ENCODE measurements around the gene RNF144A.

DNA sequence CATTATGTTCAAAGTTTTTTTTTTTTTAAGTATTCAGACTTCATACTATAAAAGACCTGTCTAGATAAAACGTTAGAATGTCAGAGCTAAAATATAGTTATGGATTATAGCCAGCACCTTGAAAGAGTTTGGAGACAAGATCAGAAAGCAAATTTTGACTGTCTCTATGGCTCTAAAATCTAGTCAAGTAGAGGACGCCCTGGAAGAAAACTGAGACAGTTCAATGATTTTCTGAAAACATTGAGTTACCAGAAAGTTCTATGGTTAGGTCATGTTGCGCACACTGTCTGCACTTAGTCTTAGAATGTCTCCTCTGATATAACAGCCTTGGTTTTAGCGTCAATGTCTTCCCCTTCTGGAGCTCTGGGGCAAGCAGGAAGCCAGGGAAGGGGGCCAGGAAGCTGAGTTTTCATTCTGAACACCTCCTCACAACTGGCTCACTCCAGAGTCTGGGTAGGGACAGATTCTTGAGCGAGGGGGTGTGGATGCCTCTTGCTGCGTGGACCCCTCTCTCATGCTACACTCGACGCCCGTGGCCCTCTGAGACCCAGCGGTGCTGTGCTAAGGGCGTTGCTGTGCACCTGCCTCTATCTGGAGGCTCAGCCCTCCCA, 99.5 kb downstream of the RNF144A start:
- TF ChIP-seq, protein P1, sequence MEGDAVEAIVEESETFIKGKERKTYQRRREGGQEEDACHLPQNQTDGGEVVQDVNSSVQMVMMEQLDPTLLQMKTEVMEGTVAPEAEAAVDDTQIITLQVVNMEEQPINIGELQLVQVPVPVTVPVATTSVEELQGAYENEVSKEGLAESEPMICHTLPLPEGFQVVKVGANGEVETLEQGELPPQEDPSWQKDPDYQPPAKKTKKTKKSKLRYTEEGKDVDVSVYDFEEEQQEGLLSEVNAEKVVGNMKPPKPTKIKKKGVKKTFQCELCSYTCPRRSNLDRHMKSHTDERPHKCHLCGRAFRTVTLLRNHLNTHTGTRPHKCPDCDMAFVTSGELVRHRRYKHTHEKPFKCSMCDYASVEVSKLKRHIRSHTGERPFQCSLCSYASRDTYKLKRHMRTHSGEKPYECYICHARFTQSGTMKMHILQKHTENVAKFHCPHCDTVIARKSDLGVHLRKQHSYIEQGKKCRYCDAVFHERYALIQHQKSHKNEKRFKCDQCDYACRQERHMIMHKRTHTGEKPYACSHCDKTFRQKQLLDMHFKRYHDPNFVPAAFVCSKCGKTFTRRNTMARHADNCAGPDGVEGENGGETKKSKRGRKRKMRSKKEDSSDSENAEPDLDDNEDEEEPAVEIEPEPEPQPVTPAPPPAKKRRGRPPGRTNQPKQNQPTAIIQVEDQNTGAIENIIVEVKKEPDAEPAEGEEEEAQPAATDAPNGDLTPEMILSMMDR (IDR thresholded peaks at IDR 0.05), result no peak
- no peak for TF ChIP-seq POLR2AphosphoS5 (IDR thresholded peaks at IDR 0.05)
- no peak for TF ChIP-seq POLR2A (IDR thresholded peaks at IDR 0.05)
- TF ChIP-seq EP300 (IDR thresholded peaks at IDR 0.05), result no peak

All from suprapubic skin (tissue), 4 donors.